C4-2B (cell line): ENCODE measurements around the gene PAX4.
"Not testable (repeated sequence)": the region's sequence is repeated elsewhere in the genome, so short reads cannot be mapped to it uniquely, and the experiment has no call there.

Experiments used
- H3K27ac ChIP-seq: fragments of 450-650 bp; 2 replicates; pipeline ENCODE4 v1.5.1; 2017
- CTCF ChIP-seq: fragments of 450-650 bp; conservative IDR thresholded peaks from 2 replicates; pipeline ENCODE4 v1.5.1; 2017; ENCODE audit warnings: mild to moderate bottlenecking
- ZFX ChIP-seq: fragments of 450-650 bp; IDR thresholded peaks from 2 replicates; pipeline ENCODE4 v1.6.1; 2017

Gene PAX4

GRCh38 chr7:127578036-127578684 is 39.8 kb downstream of the PAX4 start:
- peak; percentile 29 for TF ChIP-seq CTCF
- TF ChIP-seq ZFX: no peak
- no peak overlapping the region for H3K27ac ChIP-seq

- TF ChIP-seq ZFX (no peak), CTCF (no peak)
- no peak overlapping the region for H3K27ac ChIP-seq
Measured at GRCh38 chr7:127571741-127572505, 46.0 kb downstream of the PAX4 start.

- not testable (repeated sequence) for H3K27ac ChIP-seq
Measured at GRCh38 chr7:127568034-127568433, 49.9 kb downstream of the PAX4 start.

- peak overlapping the region; percentile 55; the same call in 1 of the 2 replicates for H3K27ac ChIP-seq
- TF ChIP-seq ZFX (no peak), CTCF (no peak)
Measured at GRCh38 chr7:127566242-127566641, 51.7 kb downstream of the PAX4 start.
